ENCODE data around the gene DOCK9. TPM values are rescaled to one million over a fixed set of nuclear protein-coding genes. Genes with fewer than 3 reads are reported as not detected.

Gene DOCK9
- total RNA-seq, 1 experiment from 2014 or later, result 4.5 TPM

DNA sequence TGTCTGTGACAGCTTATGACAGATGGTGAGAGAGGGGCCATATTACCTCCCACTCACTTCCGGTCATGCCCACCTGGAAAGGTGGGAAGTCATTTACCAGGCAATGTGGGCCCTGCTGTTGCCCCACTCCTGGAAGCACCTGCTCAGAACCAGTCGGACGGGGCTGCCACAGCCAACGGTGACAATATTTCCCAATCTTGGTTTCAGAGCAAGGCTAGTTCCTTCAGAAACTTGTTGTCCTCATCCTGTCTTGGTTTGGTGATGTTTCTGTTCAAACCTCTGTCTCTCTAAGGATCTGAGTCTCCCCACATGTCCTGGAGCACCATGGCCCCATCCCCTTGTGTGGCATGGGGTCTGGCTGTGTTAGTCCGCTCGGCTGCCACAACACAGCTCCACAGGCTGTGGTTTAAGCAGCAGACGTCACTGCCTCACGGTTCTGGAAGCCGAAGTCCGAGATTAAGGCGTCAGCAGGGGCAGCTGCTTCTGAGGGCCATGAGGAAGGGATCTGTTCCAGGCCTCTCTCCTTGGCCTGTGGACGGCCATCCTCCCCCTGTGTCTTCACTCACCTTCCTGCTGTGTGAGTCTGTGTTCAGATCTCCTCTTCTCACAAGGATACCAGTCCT, 193.9 kb downstream of the DOCK9 start:
- Histone ChIP-seq H3K36me3 (ENCODE audit: insufficient read depth, low read length, poor library complexity, severe bottlenecking) (no peaks in the 10 kb centered on the region), H3K9me3 (ENCODE audit: low read depth, low read length, poor library complexity, severe bottlenecking) (no peaks in the 10 kb centered on the region), H3K4me1 (ENCODE audit: insufficient read depth, low read length, poor library complexity, severe bottlenecking) (no peaks in the 10 kb centered on the region), H3K4me3 (ENCODE audit: low read depth, low read length, poor library complexity, severe bottlenecking) (no peak overlapping the region), H3K27me3 (replicated peaks; ENCODE audit: insufficient read depth, low read depth, low read length, poor library complexity) (no peaks in the 10 kb centered on the region), H3K27ac (ENCODE audit: low read depth, low read length, poor library complexity, severe bottlenecking) (no peak overlapping the region)
- intact Hi-C loops (cut with micrococcal nuclease; ENCODE audit: unreplicated experiment), result no loop called here
- ChIA-PET POLR2A (ENCODE audit: low non-redundant PET) (no interaction called here), CTCF (no interaction called here)
- BruUV-seq (replicated peaks), result no TSS peak
- DNase-seq (ENCODE audit: low spot score), result no peak
- TF ChIP-seq, protein P1, sequence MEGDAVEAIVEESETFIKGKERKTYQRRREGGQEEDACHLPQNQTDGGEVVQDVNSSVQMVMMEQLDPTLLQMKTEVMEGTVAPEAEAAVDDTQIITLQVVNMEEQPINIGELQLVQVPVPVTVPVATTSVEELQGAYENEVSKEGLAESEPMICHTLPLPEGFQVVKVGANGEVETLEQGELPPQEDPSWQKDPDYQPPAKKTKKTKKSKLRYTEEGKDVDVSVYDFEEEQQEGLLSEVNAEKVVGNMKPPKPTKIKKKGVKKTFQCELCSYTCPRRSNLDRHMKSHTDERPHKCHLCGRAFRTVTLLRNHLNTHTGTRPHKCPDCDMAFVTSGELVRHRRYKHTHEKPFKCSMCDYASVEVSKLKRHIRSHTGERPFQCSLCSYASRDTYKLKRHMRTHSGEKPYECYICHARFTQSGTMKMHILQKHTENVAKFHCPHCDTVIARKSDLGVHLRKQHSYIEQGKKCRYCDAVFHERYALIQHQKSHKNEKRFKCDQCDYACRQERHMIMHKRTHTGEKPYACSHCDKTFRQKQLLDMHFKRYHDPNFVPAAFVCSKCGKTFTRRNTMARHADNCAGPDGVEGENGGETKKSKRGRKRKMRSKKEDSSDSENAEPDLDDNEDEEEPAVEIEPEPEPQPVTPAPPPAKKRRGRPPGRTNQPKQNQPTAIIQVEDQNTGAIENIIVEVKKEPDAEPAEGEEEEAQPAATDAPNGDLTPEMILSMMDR (conservative IDR thresholded peaks at IDR 0.05; ENCODE audit: low read depth, low read length), result no peak
- no peak for TF ChIP-seq EZH2 (IDR thresholded peaks at IDR 0.05; ENCODE audit: borderline replicate concordance, low read depth, low read length, poor library complexity, severe bottlenecking)

DNA sequence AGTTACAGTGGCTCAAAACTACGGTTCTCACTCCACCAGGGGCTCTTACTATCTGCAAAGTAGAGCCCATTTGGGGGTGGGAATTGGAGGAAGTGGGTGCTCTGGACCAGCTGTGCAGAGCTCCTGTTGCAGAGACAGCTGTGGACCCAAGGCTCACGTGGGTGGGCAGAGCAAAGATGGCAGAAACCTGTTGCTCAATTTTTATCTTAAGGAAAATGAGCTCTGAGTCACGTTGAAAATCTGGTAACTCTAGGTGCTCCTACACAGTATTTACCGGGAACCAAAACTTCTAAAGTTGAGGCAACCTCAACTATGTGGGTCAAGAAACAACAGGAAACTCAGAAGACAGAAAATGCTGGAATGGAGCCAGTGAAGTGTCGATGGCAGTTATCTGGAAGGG, 195.2 kb downstream of the DOCK9 start:
- Histone ChIP-seq H3K4me1 (ENCODE audit: insufficient read depth, low read length, poor library complexity, severe bottlenecking) (no peaks in the 10 kb centered on the region), H3K9me3 (ENCODE audit: low read depth, low read length, poor library complexity, severe bottlenecking) (no peaks in the 10 kb centered on the region), H3K27ac (ENCODE audit: low read depth, low read length, poor library complexity, severe bottlenecking) (no peak overlapping the region), H3K27me3 (replicated peaks; ENCODE audit: insufficient read depth, low read depth, low read length, poor library complexity) (no peaks in the 10 kb centered on the region), H3K36me3 (ENCODE audit: insufficient read depth, low read length, poor library complexity, severe bottlenecking) (no peaks in the 10 kb centered on the region), H3K4me3 (ENCODE audit: low read depth, low read length, poor library complexity, severe bottlenecking) (no peak overlapping the region)
- ChIA-PET POLR2A (ENCODE audit: low non-redundant PET) (no interaction called here), CTCF (no interaction called here)
- no peak for DNase-seq (ENCODE audit: low spot score)
- intact Hi-C loops (cut with micrococcal nuclease; ENCODE audit: unreplicated experiment), result no loop called here
- TF ChIP-seq, protein P1 (conservative IDR thresholded peaks at IDR 0.05; ENCODE audit: low read depth, low read length), result no peak
- no peak for TF ChIP-seq EZH2 (IDR thresholded peaks at IDR 0.05; ENCODE audit: borderline replicate concordance, low read depth, low read length, poor library complexity, severe bottlenecking)
- no TSS peak for BruUV-seq (replicated peaks)

DNA sequence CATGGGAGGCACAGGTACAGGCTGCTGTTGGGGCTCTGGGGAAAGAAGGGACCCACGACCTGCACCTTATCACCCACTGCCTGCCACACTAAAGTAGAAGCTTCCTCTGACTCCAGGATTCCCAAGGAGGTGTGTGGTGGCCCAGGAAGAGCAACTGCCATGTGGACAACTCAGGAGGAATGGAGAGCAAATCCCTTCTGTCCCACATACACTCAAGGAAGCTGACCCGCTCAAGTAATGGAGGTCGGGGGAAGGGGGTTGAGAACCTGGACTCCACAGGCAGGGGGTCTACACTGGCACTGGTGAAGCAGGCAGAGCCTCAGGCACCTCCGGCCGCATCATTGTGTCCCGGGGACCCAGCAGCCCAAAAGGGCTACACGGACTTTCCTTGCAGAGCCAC, 196.0 kb downstream of the DOCK9 start:
- H3K4me3 ChIP-seq (ENCODE audit: low read depth, low read length, poor library complexity, severe bottlenecking), result no peak overlapping the region
- no peaks in the 10 kb centered on the region for H3K9me3 ChIP-seq (ENCODE audit: low read depth, low read length, poor library complexity, severe bottlenecking)
- TF ChIP-seq, protein P1 (conservative IDR thresholded peaks at IDR 0.05; ENCODE audit: low read depth, low read length), result no peak
- TF ChIP-seq EZH2 (IDR thresholded peaks at IDR 0.05; ENCODE audit: borderline replicate concordance, low read depth, low read length, poor library complexity, severe bottlenecking), result no peak
- no peak for DNase-seq (ENCODE audit: low spot score)
- ChIA-PET POLR2A (ENCODE audit: low non-redundant PET) (no interaction called here), CTCF (no interaction called here)
- BruUV-seq (replicated peaks), result no TSS peak
- no peaks in the 10 kb centered on the region for H3K27me3 ChIP-seq (replicated peaks; ENCODE audit: insufficient read depth, low read depth, low read length, poor library complexity)
- no peaks in the 10 kb centered on the region for H3K4me1 ChIP-seq (ENCODE audit: insufficient read depth, low read length, poor library complexity, severe bottlenecking)
- H3K36me3 ChIP-seq (ENCODE audit: insufficient read depth, low read length, poor library complexity, severe bottlenecking), result no peaks in the 10 kb centered on the region
- intact Hi-C loops (cut with micrococcal nuclease; ENCODE audit: unreplicated experiment), result no loop called here
- H3K27ac ChIP-seq (ENCODE audit: low read depth, low read length, poor library complexity, severe bottlenecking), result no peak overlapping the region

Data from A673 (cell line).